Neural progenitor cell (in vitro differentiated cells): ENCODE data around the gene HCFC2. TPM values are rescaled to one million over a fixed set of nuclear protein-coding genes. Genes with fewer than 3 reads are reported as not detected.
A peak's percentile ranks its signal among the peaks of the same experiment; 100 is the strongest.

Source experiments
- DNase-seq: peaks from one replicate; pipeline ENCODE4 v3.0.0-alpha.2; 2016; ENCODE audit warnings: low spot score
- H2AFZ ChIP-seq: fragments of 200-600 bp; sonication (generic); replicated peaks from 2 replicates; pipeline ENCODE4 v1.6.1; 2016; ENCODE audit warnings: antibody characterized with exemption
- H3F3A ChIP-seq: fragments of 200-600 bp; sonication (generic); 2 replicates; pipeline ENCODE4 v1.6.1; 2016; ENCODE audit warnings: antibody characterized with exemption, low read depth
- H3K27ac ChIP-seq: fragments of 200-600 bp; sonication (generic); 2 replicates; pipeline ENCODE4 v1.5.1; 2016; ENCODE audit warnings: mild to moderate bottlenecking
- H3K27me3 ChIP-seq: fragments of 200-600 bp; sonication (generic); 2 replicates; pipeline ENCODE4 v1.6.1; 2016; ENCODE audit warnings: mild to moderate bottlenecking, moderate library complexity
- H3K36me3 ChIP-seq: fragments of 200-600 bp; sonication (generic); 2 replicates; pipeline ENCODE4 v1.5.1; 2016
- H3K4me1 ChIP-seq: fragments of 200-600 bp; sonication (generic); 2 replicates; pipeline ENCODE4 v1.6.1; 2016; ENCODE audit warnings: mixed run types
- H3K4me2 ChIP-seq: fragments of 200-600 bp; sonication (generic); 2 replicates; pipeline ENCODE4 v1.6.1; 2016
- H3K4me3 ChIP-seq: fragments of 200-600 bp; sonication (generic); 2 replicates; pipeline ENCODE4 v1.5.1; 2016
- H3K79me2 ChIP-seq: fragments of 200-600 bp; sonication (generic); 2 replicates; pipeline ENCODE4 v1.6.1; 2016; ENCODE audit warnings: low read depth
- H3K9ac ChIP-seq: fragments of 200-600 bp; sonication (generic); 2 replicates; pipeline ENCODE4 v1.6.1; 2016
- H3K9me3 ChIP-seq: fragments of 200-600 bp; sonication (generic); 2 replicates; pipeline ENCODE4 v1.5.1; 2016; ENCODE audit warnings: low read depth
- H4K20me1 ChIP-seq: fragments of 200-600 bp; sonication (generic); 2 replicates; pipeline ENCODE4 v1.6.1; 2016; ENCODE audit warnings: low read depth
- H3K27ac Mint-ChIP-seq: 3 replicates; pipeline ENCODE4 v1.8.0; 2021; ENCODE audit warnings: mixed read lengths
- H3K27me3 Mint-ChIP-seq: 2 replicates; pipeline ENCODE4 v1.8.0; 2022; ENCODE audit warnings: low read depth, mild to moderate bottlenecking, inconsistent platforms, moderate library complexity, mixed read lengths; ENCODE audit not compliant: insufficient read depth
- H3K36me3 Mint-ChIP-seq: 3 replicates; pipeline ENCODE4 v1.8.0; 2021; ENCODE audit warnings: mixed read lengths
- H3K4me1 Mint-ChIP-seq: 3 replicates; pipeline ENCODE4 v1.8.0; 2021; ENCODE audit warnings: mixed read lengths
- H3K4me3 Mint-ChIP-seq: 3 replicates; pipeline ENCODE4 v1.8.0; 2021; ENCODE audit warnings: mild to moderate bottlenecking, moderate library complexity, mixed read lengths
- H3K9me3 Mint-ChIP-seq: 3 replicates; pipeline ENCODE4 v1.8.0; 2020; ENCODE audit warnings: mixed read lengths
- CTCF ChIP-seq: fragments of 200-600 bp; sonication (generic); IDR thresholded peaks from 2 replicates; pipeline ENCODE4 v1.5.1; 2017; ENCODE audit warnings: antibody characterized with exemption, mild to moderate bottlenecking
- EZH2 ChIP-seq: fragments of 200-600 bp; sonication (generic); IDR thresholded peaks from 2 replicates; pipeline ENCODE4 v1.6.1; 2017; ENCODE audit warnings: antibody characterized with exemption, mild to moderate bottlenecking, moderate library complexity
- EZH2phosphoT487 ChIP-seq: fragments of 200-600 bp; sonication (generic); IDR thresholded peaks from 2 replicates; pipeline ENCODE4 v1.6.1; 2017; ENCODE audit warnings: antibody characterized with exemption
- total RNA-seq: library from RNA; depleted of rRNA; stranded (reverse); fragments of >200 nt; gene quantifications from 2 replicates; pipeline ENCODE4 v1.2.3, GENCODE V29; 2015; ENCODE audit warnings: low replicate concordance

Gene HCFC2
- total RNA-seq, 1 donor from 2014 or later: 4.6 TPM

GRCh38 chr12:104057771-104058197 lies 6.5 kb upstream of the HCFC2 start:
- Histone ChIP-seq H3K4me2 (no peak overlapping the region), H3K4me1 (peaks cover 8% of the 10 kb centered on the region), H3K9ac (no peak overlapping the region), H3K27ac (no peak overlapping the region), H3K9me3 (no peaks in the 10 kb centered on the region), H3K27me3 (peaks cover 2% of the 10 kb centered on the region), H2AFZ (no peak overlapping the region), H4K20me1 (no peaks in the 10 kb centered on the region), H3K79me2 (no peaks in the 10 kb centered on the region), H3F3A (no peaks in the 10 kb centered on the region), H3K4me3 (no peak overlapping the region), H3K36me3 (no peaks in the 10 kb centered on the region)
- Mint-ChIP-seq H3K4me1 (no peaks in the 10 kb centered on the region), H3K27me3 (peaks cover 4% of the 10 kb centered on the region), H3K36me3 (peaks cover 1% of the 10 kb centered on the region), H3K9me3 (no peaks in the 10 kb centered on the region), H3K27ac (no peak overlapping the region), H3K4me3 (no peak overlapping the region)
- DNase-seq: peak; percentile 46
- no peak for TF ChIP-seq EZH2
- TF ChIP-seq EZH2phosphoT487: no peak
- TF ChIP-seq CTCF: peak; percentile 75

GRCh38 chr12:104058802-104059201 lies 5.5 kb upstream of the HCFC2 start:
- no peaks in the 10 kb centered on the region for H3K9me3 Mint-ChIP-seq
- no peak overlapping the region for H3K4me2 ChIP-seq
- H3K27ac Mint-ChIP-seq: no peak overlapping the region
- H3K27ac ChIP-seq: no peak overlapping the region
- H3K27me3 ChIP-seq: peaks cover 11% of the 10 kb centered on the region
- H2AFZ ChIP-seq: no peak overlapping the region
- H4K20me1 ChIP-seq: no peaks in the 10 kb centered on the region
- peaks cover 1% of the 10 kb centered on the region for H3K36me3 Mint-ChIP-seq
- H3K36me3 ChIP-seq: no peaks in the 10 kb centered on the region
- H3K9me3 ChIP-seq: no peaks in the 10 kb centered on the region
- H3K4me1 Mint-ChIP-seq: peaks cover 3% of the 10 kb centered on the region
- H3F3A ChIP-seq: no peaks in the 10 kb centered on the region
- H3K4me3 ChIP-seq: no peak overlapping the region
- H3K4me1 ChIP-seq: peaks cover 8% of the 10 kb centered on the region
- H3K4me3 Mint-ChIP-seq: no peak overlapping the region
- no peak overlapping the region for H3K9ac ChIP-seq
- H3K79me2 ChIP-seq: no peaks in the 10 kb centered on the region
- no peak for DNase-seq
- H3K27me3 Mint-ChIP-seq: peaks cover 5% of the 10 kb centered on the region
- TF ChIP-seq EZH2: no peak
- no peak for TF ChIP-seq CTCF
- TF ChIP-seq EZH2phosphoT487: no peak

- no peak overlapping the region for H3K4me3 Mint-ChIP-seq
- H2AFZ ChIP-seq: no peak overlapping the region
- peaks cover 3% of the 10 kb centered on the region for H4K20me1 ChIP-seq
- TF ChIP-seq EZH2 (no peak), CTCF (no peak), EZH2phosphoT487 (no peak)
- DNase-seq: no peak
- H3K4me2 ChIP-seq: no peak overlapping the region
- peaks cover 3% of the 10 kb centered on the region for H3K4me1 ChIP-seq
- H3K27ac ChIP-seq: no peak overlapping the region
- H3K9me3 Mint-ChIP-seq: no peaks in the 10 kb centered on the region
- H3K27me3 Mint-ChIP-seq: peaks cover 5% of the 10 kb centered on the region
- no peak overlapping the region for H3K4me3 ChIP-seq
- H3K9me3 ChIP-seq: no peaks in the 10 kb centered on the region
- no peaks in the 10 kb centered on the region for H3K36me3 ChIP-seq
- H3K79me2 ChIP-seq: no peaks in the 10 kb centered on the region
- no peak overlapping the region for H3K27ac Mint-ChIP-seq
- peaks cover 3% of the 10 kb centered on the region for H3K4me1 Mint-ChIP-seq
- no peaks in the 10 kb centered on the region for H3F3A ChIP-seq
- H3K36me3 Mint-ChIP-seq: peaks cover 1% of the 10 kb centered on the region
- peaks cover 13% of the 10 kb centered on the region for H3K27me3 ChIP-seq
- no peak overlapping the region for H3K9ac ChIP-seq
These were observed 4.4 kb upstream of the HCFC2 start for GRCh38 chr12:104059963-104060362.
